HG03108 (cell line): ENCODE measurements around the gene PTGDS.

ENCODE experiments used
- ATAC-seq: cut with Tn5 transposase; IDR thresholded peaks from one replicate; pipeline ENCODE4 v1.9.1; 2021; ENCODE audit warnings: moderate library complexity; ENCODE audit not compliant: unreplicated experiment

PTGDS gene

DNA sequence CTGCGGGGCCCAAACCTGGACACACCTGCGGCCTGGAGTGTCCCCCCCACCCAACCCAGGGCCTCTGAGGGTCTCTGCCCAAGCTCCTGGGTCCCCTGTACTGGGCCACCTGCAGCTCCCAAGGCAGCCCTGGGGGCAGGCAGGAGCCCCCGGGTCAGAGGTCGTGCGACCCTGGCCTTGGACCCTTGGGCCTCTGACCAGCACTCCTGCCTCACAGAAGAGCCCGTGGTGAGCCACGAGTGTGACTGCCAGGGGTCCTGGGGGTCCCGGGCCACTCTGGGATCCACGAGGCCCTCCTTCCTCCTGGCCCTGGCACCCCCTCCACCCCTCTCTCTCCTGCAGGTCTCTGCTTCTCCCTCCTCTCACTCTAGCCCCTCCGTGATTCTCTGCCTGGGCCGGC, 5.0 kb upstream of the PTGDS start:
- no peak for ATAC-seq

DNA sequence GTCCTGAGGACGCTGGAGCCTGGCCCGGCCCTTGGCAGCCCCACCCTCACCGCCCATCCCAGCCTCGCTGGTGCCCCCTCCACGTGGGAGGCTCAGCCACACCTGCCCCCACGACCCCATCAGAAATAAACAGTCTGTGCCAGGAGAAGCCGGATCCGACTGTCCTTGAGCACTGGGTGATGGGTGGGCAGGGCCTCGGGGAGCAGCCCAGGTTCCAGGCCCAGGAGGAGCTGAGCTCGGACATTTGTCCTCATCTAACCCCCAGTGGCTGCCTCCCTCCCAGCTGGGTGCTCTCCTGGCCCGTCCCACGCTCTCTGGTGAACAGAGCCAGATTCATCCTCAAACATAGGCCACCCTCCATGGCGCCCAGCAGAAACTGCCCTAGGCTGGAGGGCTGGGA, 4.6 kb upstream of the PTGDS start:
- ATAC-seq, result no peak

DNA sequence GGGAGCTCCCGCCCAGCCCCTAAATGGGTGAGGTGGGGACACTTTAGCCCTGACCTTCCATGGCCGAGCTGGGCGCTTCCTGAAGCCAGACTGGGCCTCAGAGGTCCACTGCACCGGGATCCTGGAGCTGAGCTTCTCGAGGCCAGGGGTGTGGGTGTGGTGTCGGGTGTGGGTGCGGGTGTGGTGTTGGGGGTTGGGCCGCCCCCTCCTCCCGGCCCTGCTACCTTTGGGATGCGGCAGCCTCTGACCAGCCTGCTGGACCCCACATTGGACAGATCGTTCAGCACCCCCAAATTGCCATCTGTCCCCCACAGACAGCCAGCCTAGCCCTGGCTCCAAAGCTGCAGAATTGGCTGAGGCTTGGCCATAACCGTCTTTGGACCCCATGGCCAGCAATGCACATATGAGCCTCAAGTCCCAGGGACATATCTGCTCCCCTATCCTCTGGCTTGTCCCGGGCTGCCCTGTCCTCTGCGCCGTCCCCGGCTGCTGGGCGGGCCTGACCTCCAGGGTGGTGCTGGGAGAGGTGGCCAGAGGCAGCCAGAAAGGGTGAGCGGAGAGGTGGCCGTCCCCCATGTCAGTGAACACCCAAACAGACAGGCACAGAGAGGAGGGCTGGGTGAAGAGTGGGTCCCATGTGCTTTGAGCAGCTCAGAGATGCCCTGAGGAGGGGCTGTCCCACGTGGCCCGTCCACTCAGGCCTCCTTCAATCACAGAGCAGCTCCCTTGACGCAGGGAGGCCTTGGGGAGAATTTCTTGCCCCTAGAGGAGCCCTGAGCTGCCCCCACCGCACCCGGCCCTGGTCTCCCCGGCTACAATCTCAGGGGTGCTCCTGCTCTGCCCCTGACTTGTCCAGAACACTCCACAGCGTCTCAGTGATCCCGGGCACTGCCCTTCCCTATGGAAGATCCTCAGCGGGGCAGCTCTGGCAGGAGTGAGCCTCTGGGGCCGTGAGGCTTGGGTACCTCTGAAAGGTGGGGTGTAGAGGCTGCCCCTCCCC, 3.4 kb upstream of the PTGDS start:
- no peak for ATAC-seq

DNA sequence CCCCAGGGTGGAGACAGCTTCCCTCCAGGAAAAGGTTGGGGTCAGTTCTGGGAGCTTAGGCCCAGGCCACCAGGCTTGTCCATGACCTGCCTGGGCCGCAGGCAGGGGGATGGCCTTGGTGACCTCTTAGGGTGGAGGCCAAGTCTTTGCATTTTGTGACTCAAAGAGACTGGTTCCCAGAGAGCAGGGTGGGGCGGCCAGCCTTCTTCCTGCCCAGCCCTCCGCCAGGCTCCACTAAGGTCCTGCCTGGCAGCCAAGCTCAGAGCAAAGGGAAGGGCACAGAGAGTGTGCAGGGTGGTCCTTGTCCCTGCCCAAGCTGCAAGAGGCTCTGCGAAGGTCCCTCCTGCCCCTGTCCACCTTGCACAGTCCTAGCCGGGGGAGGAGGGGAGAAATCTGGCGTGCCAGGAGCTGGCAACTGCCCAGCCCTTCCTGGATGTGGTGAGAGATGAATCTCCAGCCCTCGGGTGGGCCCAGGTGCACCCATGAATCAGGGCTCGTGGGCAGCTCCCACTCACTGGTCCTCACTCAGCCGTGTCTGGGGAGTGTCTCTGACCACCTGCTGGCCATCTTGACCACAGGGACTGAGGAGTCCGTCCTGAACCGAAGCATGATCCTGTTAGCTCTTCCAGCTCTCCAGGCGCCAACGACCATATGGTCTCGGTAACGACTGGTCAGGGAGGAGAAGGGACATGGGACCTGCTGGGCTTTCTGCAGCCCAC, 2.3 kb upstream of the PTGDS start:
- no peak for ATAC-seq

DNA sequence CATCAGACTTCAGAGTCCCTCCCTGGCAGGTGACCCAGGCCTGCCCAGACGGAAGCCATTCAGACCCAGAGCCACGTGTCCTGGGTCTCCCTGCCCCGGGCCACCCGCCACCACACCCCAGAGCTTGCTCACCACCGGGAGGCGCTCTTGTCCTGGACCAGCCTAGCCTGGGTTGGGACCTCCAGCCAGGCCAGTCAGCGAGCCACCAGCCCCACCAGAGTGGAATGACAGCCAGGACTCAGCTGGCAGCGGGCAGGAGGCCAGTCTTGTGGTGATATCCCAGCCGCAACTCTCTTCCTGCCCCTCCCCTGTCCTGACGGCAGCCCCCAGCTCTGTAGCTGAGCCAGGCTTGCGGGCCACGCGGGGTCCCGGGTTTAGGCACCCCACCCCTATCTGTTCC, 1.7 kb upstream of the PTGDS start:
- ATAC-seq, result no peak

DNA sequence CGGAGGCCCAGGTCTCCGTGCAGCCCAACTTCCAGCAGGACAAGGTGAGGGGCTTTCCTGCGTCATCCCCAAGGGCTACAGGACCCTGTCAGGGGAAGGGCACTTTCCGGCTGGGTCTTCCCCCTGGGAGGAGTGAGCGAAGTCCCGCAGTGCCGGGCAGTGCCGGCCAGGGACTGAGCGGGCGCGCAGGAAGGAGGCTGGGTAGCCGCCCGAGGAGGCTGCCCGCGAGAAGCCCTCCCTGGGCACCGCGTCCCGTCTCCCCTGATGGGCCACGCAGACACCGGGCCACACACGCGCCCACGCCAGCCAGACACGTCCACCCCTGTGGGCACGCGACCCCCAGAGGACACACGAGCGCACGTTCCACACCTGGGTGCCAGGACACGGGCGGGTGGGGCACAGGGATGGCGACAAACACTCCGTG, 357 bp downstream of the PTGDS start:
- ATAC-seq, result no peak

DNA sequence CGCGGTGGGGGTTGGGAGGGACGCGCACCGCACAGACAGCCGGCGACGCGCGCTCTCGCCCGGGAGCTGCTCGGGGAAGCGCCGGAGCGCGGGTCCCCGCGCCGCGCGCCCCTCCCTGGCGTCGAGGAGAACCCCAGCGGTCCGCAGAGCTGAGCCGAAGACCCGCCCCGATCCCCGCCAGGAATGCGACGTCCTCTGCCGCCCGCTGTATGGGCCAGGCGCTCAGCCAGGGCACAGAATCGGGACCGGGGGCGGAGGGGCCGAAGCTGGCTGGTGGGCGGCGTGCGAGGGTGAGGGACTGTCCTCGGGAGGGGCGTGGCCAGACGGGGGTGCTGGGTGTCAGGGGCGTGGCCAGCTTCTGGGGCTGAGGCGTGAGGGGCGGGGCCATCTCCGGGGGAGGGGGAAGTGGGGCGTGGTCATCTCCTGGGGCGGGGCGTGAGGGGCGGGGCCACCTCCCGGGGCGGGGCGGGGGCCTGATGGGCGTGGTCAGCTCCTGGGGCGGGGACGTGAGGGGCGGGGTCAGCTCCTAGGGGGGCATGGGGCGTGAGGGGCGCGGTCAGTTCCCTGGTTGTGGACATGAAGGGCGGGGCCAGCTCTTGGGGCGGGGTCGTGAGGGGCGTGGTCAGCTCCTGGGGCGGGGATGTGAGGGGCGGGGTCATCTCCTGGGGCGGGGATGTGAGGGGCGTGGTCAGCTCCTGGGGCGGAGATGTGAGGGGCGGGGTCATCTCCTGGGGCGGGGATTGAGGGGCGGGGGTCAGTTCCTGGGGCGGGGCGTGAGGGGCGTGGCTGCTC, 965 bp downstream of the PTGDS start:
- ATAC-seq, result no peak

DNA sequence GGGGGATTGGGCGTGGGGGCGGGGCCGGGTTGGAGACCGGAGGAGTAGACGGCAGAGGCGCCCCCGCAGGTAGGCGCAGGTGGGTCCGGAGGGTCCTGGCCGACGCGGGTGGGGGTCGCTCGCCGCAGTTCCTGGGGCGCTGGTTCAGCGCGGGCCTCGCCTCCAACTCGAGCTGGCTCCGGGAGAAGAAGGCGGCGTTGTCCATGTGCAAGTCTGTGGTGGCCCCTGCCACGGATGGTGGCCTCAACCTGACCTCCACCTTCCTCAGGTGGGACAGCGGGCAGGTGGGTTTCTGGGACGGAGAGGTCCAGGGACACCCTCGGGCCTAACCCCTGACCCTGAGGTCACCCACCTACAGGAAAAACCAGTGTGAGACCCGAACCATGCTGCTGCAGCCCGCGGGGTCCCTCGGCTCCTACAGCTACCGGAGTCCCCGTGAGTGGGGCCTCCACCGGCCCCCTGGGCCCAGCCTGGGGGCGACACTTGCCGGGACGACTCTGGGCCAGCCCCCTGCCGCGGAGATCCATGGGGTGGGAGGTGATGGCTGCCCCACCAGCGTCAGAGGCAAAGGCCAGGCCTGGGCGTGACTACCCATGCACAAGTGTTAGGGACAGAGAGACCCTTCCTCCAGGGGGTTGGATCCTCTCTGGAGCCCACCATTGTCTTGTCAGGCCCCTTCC, 1.7 kb downstream of the PTGDS start:
- ATAC-seq, result no peak

DNA sequence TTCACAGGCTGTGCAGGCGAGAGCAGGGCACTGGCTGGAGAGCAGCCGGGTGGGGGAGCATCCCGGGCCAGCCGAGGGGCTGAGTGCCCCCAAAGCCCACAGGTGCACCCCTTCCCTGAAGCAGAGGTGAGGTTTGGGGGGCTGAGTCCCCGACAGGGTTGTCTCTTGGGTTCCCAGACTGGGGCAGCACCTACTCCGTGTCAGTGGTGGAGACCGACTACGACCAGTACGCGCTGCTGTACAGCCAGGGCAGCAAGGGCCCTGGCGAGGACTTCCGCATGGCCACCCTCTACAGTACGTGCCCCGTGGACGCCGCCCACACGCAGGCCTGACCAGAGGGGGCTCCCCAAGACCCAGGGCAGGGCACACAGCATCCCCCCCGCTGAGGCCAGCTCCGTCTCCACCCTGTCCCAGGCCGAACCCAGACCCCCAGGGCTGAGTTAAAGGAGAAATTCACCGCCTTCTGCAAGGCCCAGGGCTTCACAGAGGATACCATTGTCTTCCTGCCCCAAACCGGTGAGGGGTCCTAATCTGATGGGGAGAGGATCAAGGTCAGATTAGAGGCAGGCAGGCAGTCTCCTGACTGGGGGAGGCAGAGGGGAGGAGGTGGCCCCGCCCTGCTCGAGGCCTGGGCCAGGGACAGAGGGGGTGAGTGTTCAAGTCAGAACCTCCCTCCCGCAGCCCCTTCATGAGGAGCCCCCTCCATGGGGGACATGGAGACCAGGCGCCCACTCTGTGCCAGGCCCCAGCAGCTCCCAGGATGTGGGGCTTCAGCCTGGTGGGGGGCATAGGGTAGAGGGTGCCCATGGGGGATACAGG, 2.7 kb downstream of the PTGDS start:
- ATAC-seq, result no peak

DNA sequence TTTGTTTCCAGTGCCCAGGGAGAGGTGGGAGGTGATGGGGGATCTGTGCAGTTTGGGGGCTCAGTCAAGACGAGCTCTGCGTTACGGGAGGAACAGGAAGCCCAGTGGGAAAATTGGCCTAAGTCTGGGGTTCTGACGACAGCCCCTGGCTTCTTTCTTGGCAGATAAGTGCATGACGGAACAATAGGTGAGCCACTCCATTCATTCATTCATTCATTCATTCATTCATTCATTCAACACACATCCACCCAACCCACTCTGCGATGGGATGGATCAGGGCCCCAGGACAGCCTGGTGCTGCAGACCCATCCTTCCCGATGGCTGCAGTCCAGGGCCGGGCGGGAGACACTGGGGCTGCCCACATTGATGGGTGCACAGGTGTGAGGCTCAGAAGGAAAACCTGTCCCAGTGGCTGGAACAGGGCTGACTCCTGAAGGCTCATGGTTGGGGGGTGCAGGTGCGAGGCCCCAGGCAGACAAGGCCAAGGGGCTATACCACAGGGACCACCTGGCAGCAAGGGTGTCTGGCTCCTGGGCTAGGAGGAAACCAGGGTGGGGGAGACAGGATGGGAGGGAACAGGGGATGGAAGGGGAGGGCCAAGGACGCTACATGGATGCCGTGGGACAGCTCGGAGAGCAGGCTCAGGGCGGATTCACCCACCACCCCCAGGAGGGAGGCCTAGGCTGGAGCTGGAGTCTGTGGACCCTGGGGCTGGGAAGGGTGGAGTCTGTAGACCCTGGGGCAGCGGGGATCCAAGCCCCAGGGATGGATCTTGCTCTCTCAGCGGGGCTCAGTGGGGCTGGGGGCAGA, 3.6 kb downstream of the PTGDS start:
- ATAC-seq, result no peak

DNA sequence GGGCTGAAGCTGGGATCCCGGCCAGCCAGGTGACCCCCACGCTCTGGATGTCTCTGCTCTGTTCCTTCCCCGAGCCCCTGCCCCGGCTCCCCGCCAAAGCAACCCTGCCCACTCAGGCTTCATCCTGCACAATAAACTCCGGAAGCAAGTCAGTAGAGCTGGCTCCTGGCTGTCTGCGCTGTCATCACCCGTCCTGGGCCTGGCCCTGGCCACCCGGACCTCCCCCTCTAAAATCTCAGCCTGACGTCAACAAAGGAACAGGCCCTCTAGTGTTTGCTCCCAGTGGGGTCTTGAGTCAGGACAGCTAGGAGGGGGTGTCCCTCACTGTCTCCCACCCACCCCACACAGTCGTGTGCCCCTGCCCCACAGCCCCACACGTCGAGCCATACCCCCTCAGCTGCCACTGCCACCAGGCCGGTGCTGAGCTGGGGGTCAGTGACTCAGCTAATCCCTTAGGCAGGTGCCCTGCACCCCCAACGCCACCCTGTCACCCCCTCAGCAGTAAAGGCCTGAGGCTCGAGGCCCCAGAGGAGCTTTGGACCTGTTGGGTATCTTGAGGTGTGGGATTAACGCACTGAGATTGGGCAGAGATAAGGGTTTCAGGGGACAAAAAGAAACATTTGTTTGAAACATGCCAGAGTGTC, 4.4 kb downstream of the PTGDS start:
- no peak for ATAC-seq

DNA sequence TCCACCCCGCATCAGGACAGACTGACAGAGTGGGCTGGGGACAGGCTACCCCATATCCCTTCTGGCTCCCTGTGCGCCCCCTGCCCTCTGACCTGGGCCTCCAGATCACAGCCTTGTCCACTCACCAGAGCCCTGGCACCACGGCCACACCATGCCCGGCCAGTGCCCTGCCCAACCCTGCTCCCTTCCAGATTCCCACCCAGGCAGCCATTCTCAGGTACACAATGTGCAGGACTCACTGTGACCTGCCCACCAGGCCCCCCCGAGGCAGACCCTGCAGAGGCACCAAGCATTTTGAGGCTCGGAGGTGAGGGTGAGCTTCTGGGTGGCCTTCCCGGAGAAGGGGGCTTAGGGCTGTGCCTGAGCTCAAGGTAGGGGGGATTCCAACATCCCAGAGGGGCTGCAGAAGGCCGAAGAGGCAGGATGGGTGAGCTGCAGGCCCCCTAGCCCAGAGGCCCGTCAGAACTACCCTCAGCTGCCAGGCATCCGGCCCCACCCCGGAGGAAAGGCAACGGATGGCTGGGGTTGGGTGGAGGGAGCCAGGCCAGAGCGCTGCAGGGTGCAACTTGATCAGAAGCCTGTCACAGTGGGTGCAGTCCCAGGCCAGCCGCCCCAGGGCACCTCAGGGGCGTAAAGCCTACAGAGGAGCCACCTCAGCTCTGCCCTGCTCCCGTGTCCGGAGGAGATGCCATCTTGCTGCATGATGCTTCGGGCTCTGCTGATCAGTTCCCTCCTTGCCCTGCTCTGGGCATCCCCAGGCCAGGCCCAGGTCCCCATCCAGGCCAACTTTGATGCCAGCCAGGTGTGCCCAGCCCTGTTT, 5.1 kb downstream of the PTGDS start, which contains the start of gene LCNL1:
Gene LCNL1 (plus strand): TSS at position 762 of the 820 bp plus-strand sequence. CDS start 594 bp downstream, outside the sequence.
- no peak for ATAC-seq

DNA sequence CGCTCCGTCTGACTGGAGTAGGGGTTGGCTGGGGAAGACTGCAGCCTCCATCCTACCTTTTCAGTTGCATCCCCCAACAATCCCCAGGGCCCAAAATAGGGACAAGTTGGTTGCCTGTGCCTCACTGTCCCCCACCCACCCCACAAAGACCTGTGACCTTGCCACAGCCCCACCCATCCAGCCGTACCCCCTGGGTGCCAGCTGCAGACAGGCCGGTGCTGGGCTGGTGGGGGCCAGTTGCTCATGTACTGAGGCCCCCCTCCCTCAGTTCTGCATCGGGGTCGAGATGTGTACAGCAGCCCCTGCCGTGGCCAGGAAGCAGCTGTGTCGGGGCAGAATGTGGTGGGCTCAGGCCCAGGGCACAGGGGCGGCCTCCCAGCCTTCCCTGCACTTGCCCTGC, 5.9 kb downstream of the PTGDS start:
- ATAC-seq, result no peak

DNA sequence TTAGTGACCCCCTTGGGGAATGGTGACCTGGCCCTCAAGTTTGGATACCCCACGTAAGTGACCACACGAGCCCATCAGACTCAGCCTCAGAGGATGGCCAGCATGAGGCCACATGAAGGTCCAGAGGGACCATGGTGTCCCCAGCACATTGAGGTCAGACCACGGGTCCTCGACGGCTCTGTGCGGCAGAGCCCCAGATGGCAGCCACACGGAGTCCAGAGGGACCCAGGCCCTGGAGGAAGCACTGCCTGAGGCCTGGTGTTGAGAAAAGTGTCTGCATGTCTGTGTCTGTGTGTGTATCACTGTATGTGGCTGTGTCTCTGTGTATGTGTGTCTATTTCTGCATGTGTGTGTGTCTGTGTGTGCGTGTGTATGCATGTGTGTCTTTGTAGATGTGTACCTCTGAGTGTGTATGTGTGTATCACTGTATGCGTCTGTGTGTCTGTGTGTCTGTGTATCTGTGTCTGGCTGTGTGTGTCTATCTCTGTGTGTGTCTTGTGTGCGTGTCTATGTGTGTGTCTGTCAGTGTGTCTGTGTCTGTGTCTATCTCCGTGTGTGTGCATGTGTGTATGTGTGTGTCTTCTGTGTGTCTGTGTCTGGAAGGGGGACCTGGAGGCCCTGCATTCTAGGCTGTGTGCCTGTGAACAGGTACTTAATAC, 6.5 kb downstream of the PTGDS start:
- ATAC-seq, result no peak

DNA sequence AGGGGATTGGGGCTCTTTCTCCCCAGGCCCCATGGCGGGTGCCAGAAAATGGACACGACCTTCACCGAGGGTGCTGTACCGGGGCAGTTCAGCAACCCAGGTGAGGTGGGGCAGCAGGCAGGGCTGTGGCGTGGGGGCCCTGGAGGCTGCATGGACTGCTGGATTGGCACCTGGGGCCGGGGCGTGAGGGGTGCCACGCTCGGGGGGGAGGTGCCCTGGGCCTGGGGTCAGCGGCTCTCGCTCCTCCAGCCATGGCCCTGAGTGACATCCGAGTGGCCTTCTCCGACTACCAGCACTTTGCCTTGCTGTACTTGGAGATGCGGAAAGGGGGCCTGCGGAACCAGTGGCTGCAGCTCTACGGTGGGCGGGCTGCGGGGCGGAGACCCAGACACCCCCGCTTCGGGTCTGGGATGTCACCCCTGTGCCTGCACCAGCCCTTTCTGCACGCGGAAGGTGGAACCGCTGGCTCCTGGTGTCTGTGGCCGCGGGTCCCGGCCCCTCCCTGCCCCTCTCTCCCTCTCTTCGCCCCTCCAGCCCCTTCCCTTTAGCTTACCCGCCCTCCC, 7.2 kb downstream of the PTGDS start:
- no peak for ATAC-seq

DNA sequence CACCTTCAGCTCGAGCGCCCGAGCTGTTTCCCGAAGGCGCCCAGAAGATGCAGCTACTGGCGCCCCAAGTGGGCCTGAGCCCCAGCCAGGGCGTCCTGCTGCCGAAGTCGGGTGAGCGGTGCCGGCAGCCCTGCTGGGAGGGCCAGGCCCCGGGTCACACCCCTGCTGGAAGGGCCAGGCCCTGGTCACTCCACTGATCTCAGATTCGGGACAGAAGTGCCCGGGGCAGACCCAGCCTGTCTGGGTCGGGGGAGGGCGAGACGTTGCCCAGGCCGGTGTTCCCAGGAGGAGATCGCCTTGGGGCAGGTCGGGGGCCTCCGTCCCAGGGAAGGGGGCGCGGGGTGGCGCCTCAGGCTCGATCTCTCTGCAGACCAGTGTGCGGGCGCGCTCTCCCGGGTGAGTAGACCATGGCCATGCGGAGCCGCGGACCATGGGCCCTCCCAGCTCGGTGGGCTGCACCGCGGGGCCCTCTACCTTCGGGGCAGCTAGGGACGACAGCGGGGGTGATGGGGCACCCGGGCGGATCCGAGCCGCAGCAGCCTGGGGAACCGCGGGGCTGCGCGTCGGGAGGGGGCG, 7.8 kb downstream of the PTGDS start:
- no peak for ATAC-seq
